ENCODE results near the gene CST11.

DNA sequence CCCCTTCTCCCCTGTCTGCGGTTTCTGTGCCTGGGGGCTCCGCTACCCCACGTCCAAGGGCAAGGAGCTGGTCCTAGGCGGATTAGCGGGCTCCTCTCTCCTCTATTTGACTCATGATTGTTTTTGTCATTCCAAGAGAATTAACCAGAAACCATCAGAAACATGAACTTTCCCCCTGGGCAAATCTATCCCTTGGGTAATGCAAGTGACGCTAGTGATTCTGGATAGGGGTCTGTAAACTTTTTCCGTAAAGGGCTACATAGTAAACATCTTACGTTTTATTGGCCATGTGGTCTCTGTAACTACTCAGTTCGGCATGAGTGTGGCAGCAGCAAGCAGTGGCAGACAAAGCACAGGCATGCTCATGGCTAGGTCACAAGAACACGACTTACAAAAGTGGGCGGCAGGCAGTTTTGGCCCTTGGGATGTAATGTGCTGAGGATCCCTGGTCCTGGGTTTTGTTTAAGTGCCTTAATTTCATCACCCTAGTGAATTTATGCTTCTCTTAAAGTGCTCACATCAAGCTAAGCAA lies 654 bp downstream of the CST11 start:
- TF ChIP-seq, protein P1, sequence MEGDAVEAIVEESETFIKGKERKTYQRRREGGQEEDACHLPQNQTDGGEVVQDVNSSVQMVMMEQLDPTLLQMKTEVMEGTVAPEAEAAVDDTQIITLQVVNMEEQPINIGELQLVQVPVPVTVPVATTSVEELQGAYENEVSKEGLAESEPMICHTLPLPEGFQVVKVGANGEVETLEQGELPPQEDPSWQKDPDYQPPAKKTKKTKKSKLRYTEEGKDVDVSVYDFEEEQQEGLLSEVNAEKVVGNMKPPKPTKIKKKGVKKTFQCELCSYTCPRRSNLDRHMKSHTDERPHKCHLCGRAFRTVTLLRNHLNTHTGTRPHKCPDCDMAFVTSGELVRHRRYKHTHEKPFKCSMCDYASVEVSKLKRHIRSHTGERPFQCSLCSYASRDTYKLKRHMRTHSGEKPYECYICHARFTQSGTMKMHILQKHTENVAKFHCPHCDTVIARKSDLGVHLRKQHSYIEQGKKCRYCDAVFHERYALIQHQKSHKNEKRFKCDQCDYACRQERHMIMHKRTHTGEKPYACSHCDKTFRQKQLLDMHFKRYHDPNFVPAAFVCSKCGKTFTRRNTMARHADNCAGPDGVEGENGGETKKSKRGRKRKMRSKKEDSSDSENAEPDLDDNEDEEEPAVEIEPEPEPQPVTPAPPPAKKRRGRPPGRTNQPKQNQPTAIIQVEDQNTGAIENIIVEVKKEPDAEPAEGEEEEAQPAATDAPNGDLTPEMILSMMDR (IDR thresholded peaks at IDR 0.05; ENCODE audit: extremely low read depth in 1 of 2, insufficient read depth in 1 of 2, low read depth in 1 of 2, low read length in 2 of 2): no peak
- no peak for TF ChIP-seq POLR2A (IDR thresholded peaks at IDR 0.05; ENCODE audit: low read depth, low read length)
